HL-60 (cell line): Measurements from ENCODE around the gene ZDHHC7.
A peak's percentile ranks its signal among the peaks of the same experiment; 100 is the strongest.

Experiments
- CTCF ChIP-seq: IDR thresholded peaks from one replicate; pipeline ENCODE4 v1.5.1; 2011; ENCODE audit warnings: low read length, control low read depth, inconsistent platforms; ENCODE audit not compliant: insufficient read depth
- GABPA ChIP-seq: IDR thresholded peaks from 2 replicates; pipeline ENCODE4 v1.6.1; 2012; ENCODE audit warnings: low read depth
- POLR2AphosphoS5 ChIP-seq: IDR thresholded peaks from 2 replicates; pipeline ENCODE4 v1.6.1; 2012; ENCODE audit warnings: low read depth
- SPI1 ChIP-seq: IDR thresholded peaks from 2 replicates; pipeline ENCODE4 v1.6.1; 2012; ENCODE audit warnings: low read depth, mild to moderate bottlenecking, borderline replicate concordance

- no peak for TF ChIP-seq CTCF
- no peak for TF ChIP-seq POLR2AphosphoS5
- 0 out of 2 replicates have a peak, but pooled peaks have one; percentile 3 for TF ChIP-seq SPI1
- no peak for TF ChIP-seq GABPA
Observed at GRCh38 chr16:84982434-84982833, 28.9 kb downstream of the ZDHHC7 start.
